HepG2 (cell line): Measurements from ENCODE around the gene ST6GALNAC6. TPM values are rescaled to one million over a fixed set of nuclear protein-coding genes. Genes with fewer than 3 reads are reported as not detected.

Experiments used
- AKAP8 ChIP-seq: sonication (generic); formaldehyde crosslinking; IDR thresholded peaks from 2 replicates; pipeline ENCODE4 v1.5.1; 2020; ENCODE audit warnings: mild to moderate bottlenecking, missing genetic modification reagents
- CBX5 ChIP-seq: sonication (generic); formaldehyde crosslinking; IDR thresholded peaks from 2 replicates; pipeline ENCODE4 v1.4.0; 2020; ENCODE audit warnings: missing genetic modification reagents, borderline replicate concordance
- DMAP1 ChIP-seq: IDR thresholded peaks from 2 replicates; pipeline ENCODE4 v1.6.1; 2016
- EED ChIP-seq: sonication (generic); formaldehyde crosslinking; IDR thresholded peaks from 2 replicates; pipeline ENCODE4 v1.5.0; 2020; ENCODE audit warnings: mild to moderate bottlenecking, missing genetic modification reagents
- FOSL1 ChIP-seq: sonication (generic); formaldehyde crosslinking; IDR thresholded peaks from 2 replicates; pipeline ENCODE4 v1.9.0; 2021; ENCODE audit warnings: missing genetic modification reagents, borderline replicate concordance
- FOXK2 ChIP-seq: fragments of 450-650 bp; IDR thresholded peaks from 2 replicates; pipeline ENCODE4 v1.6.1; 2016
- HCFC1 ChIP-seq: fragments of 150-350 bp; IDR thresholded peaks from 2 replicates; pipeline ENCODE4 v1.6.1; 2014; ENCODE audit warnings: low read depth, low read length
- HDAC1 ChIP-seq: sonication (generic); formaldehyde crosslinking; IDR thresholded peaks from 2 replicates; pipeline ENCODE4 v1.5.1; 2020; ENCODE audit warnings: mild to moderate bottlenecking, missing genetic modification reagents
- JARID2 ChIP-seq: sonication (generic); formaldehyde crosslinking; IDR thresholded peaks from 2 replicates; pipeline ENCODE4 v1.8.1; 2023; ENCODE audit warnings: missing genetic modification reagents, inconsistent platforms; ENCODE audit not compliant: insufficient replicate concordance
- KLF6 ChIP-seq: IDR thresholded peaks from 2 replicates; pipeline ENCODE4 v1.8.0; 2016; ENCODE audit warnings: missing biosample characterization, missing genetic modification reagents
- MAFK ChIP-seq, 2 experiments: IDR thresholded peaks in 1 of 2; conservative IDR thresholded peaks in 1 of 2; 2 replicates each; pipeline ENCODE4 v1.6.1; 2011; ENCODE audit warnings: improper control_type of control experiment in 2 of 2, low read length in 2 of 2
- NR2F6 ChIP-seq, 2 experiments: IDR thresholded peaks; 2 replicates each; pipeline ENCODE4 v1.6.1; 2016; ENCODE audit warnings: antibody characterized with exemption in 1 of 2, mild to moderate bottlenecking in 1 of 2
- PHF8 ChIP-seq: sonication (generic); formaldehyde crosslinking; IDR thresholded peaks from 2 replicates; pipeline ENCODE4 v1.5.0; 2020; ENCODE audit warnings: missing genetic modification reagents
- RAD21 ChIP-seq: fragments of 450-650 bp; formaldehyde crosslinking; IDR thresholded peaks from 2 replicates; pipeline ENCODE4 v1.5.0; 2020; ENCODE audit warnings: mild to moderate bottlenecking
- RFX5 ChIP-seq: IDR thresholded peaks from 2 replicates; pipeline ENCODE4 v1.6.1; 2011; ENCODE audit warnings: low read depth, low read length, improper control_type of control experiment
- STAG1 ChIP-seq: sonication (generic); formaldehyde crosslinking; IDR thresholded peaks from 2 replicates; pipeline ENCODE4 v1.4.0; 2020; ENCODE audit warnings: missing genetic modification reagents
- TMF1 ChIP-seq: sonication (generic); formaldehyde crosslinking; IDR thresholded peaks from 2 replicates; pipeline ENCODE4 v1.8.1; 2022; ENCODE audit warnings: low read depth, missing genetic modification reagents
- YY1 ChIP-seq: IDR thresholded peaks from 2 replicates; pipeline ENCODE4 v1.6.1; 2011; ENCODE audit warnings: low read length, low read depth, moderate library complexity, mild to moderate bottlenecking; ENCODE audit not compliant: insufficient read depth, insufficient replicate concordance
- ZFYVE20 ChIP-seq: sonication (generic); formaldehyde crosslinking; IDR thresholded peaks from 2 replicates; pipeline ENCODE4 v1.8.0; 2023; ENCODE audit warnings: low read depth, mild to moderate bottlenecking, moderate library complexity, missing genetic modification reagents, borderline replicate concordance
- ZKSCAN1 ChIP-seq: fragments of 150-350 bp; IDR thresholded peaks from 2 replicates; pipeline ENCODE4 v1.6.1; 2014; ENCODE audit warnings: low read length
- ZKSCAN5 ChIP-seq: sonication (generic); formaldehyde crosslinking; IDR thresholded peaks from 2 replicates; pipeline ENCODE4 v1.5.1; 2020; ENCODE audit warnings: mild to moderate bottlenecking, missing genetic modification reagents
- ZNF343 ChIP-seq: sonication (generic); formaldehyde crosslinking; IDR thresholded peaks from 2 replicates; pipeline ENCODE4 v1.4.0; 2020; ENCODE audit warnings: mild to moderate bottlenecking, missing genetic modification reagents
- ZNF350 ChIP-seq: sonication (generic); formaldehyde crosslinking; IDR thresholded peaks from 2 replicates; pipeline ENCODE4 v1.4.0; 2020; ENCODE audit warnings: mild to moderate bottlenecking, low read depth, missing genetic modification reagents, borderline replicate concordance
- ZNF414 ChIP-seq: sonication (generic); formaldehyde crosslinking; IDR thresholded peaks from 2 replicates; pipeline ENCODE4 v1.5.0; 2020; ENCODE audit warnings: missing genetic modification reagents
- ZNF530 ChIP-seq: sonication (generic); formaldehyde crosslinking; IDR thresholded peaks from 2 replicates; pipeline ENCODE4 v1.5.0; 2020; ENCODE audit warnings: low read depth, mild to moderate bottlenecking, missing genetic modification reagents
- ZNF562 ChIP-seq: sonication (generic); formaldehyde crosslinking; IDR thresholded peaks from 2 replicates; pipeline ENCODE4 v1.8.0; 2022; ENCODE audit warnings: missing genetic modification reagents, borderline replicate concordance
- ZNF629 ChIP-seq: sonication (generic); formaldehyde crosslinking; conservative IDR thresholded peaks from 2 replicates; pipeline ENCODE4 v1.5.0; 2020; ENCODE audit warnings: missing genetic modification reagents
- ZNF747 ChIP-seq: sonication (generic); formaldehyde crosslinking; IDR thresholded peaks from 2 replicates; pipeline ENCODE4 v1.8.1; 2023; ENCODE audit warnings: missing genetic modification reagents, mild to moderate bottlenecking, borderline replicate concordance
- ZNF788 ChIP-seq: sonication (generic); formaldehyde crosslinking; IDR thresholded peaks from 2 replicates; pipeline ENCODE4 v1.5.0; 2020; ENCODE audit warnings: mild to moderate bottlenecking, missing genetic modification reagents, borderline replicate concordance
- polyA plus RNA-seq, 8 experiments: library from polyadenylated mRNA; depleted of rRNA in 3 of 8; stranded (reverse) in 7 of 8; unstranded in 1 of 8; fragments of >200 nt; fragmentation: Illumina TruSeq in 4 of 8; extraction: Trizol in 4 of 8; gene quantifications; 2 replicates each; pipeline versions ENCODE4 v1.2.1 to v1.2.3, GENCODE V29; 2011 to 2016; ENCODE audit warnings: low read depth in 4 of 8, missing spikeins in 1 of 8, mixed read lengths in 1 of 8; ENCODE audit not compliant: insufficient read depth in 1 of 8
- total RNA-seq, 5 experiments: library from RNA; depleted of rRNA; stranded (reverse); fragments of >200 nt; fragmentation: Illumina TruSeq; extraction: Trizol; gene quantifications; 2 replicates each; pipeline ENCODE4 v1.2.3, GENCODE V29; 2016; ENCODE audit warnings: low read depth in 1 of 5
- TF ChIP-seq, protein P1 (sequence below): sonication (generic); formaldehyde crosslinking; IDR thresholded peaks from 2 replicates; pipeline ENCODE4 v1.5.0; 2020; ENCODE audit warnings: missing genetic modification reagents, mild to moderate bottlenecking, borderline replicate concordance
- TF ChIP-seq, protein P2 (sequence below): sonication (generic); formaldehyde crosslinking; IDR thresholded peaks from 2 replicates; pipeline ENCODE4 v1.5.0; 2020; ENCODE audit warnings: missing genetic modification reagents

The ST6GALNAC6 gene
- total and polyA plus RNA-seq, 2 of the 13 experiments (the other 11 are each of a cell fraction or from before 2014, with no cell fraction given): 18.5 to 65.4 TPM

DNA sequence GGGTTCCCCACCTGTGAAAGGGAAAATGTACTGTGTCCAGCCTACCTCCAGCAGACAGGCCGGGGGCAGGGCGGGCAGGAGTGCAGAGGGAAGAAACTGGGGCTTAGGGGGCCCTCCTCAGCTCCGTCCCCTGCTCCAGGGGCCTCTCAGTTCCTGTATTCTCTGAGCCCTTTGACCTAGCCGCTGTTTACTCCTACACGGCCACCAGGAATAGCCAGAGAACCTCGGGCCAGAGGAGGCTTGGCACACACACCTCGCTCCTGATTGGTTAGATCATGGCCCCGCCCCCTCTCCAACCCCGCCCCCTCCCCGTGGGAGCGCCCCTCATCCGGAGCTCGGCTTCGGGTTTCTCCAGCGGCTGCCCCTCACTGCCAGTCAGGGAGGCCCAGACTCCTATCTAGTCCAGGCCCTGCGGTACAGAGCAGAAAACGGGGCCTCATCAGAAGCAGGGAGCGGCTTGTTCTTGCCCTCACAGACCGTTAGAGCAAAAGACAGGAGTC, 2.2 kb downstream of the ST6GALNAC6 start (continued):
- no peak for TF ChIP-seq ZNF414 (CRISPR knock-in tag)
- no peak for TF ChIP-seq HCFC1
- TF ChIP-seq ZNF629 (CRISPR knock-in tag): no peak
- no peak for TF ChIP-seq ZNF343
- TF ChIP-seq KLF6 (CRISPR knock-in tag): no peak
- TF ChIP-seq FOSL1 (CRISPR knock-in tag): no peak
- TF ChIP-seq ZKSCAN5 (CRISPR knock-in tag): peak; percentile 57; the same call in 1 of the 2 replicates
- 0 out of 2 replicates have a peak, but pooled peaks have one; percentile 34 for TF ChIP-seq CBX5 (CRISPR knock-in tag)
- TF ChIP-seq STAG1 (CRISPR knock-in tag): no peak
- TF ChIP-seq NR2F6 (IDR thresholded peaks at IDR 0.05): peak; percentile 86
- TF ChIP-seq NR2F6 (CRISPR knock-in tag; IDR thresholded peaks at IDR 0.05): peak; percentile 91
- peak; percentile 75; the same call in 1 of the 2 replicates for TF ChIP-seq AKAP8 (CRISPR knock-in tag)
- TF ChIP-seq FOXK2: peak; percentile 59; the same call in 1 of the 2 replicates
- TF ChIP-seq ZNF747 (CRISPR knock-in tag): no peak
- no peak for TF ChIP-seq ZKSCAN1
- TF ChIP-seq ZNF788 (CRISPR knock-in tag): no peak; the same call in 1 of the 2 replicates
- peak; percentile 44; the same call in 1 of the 2 replicates for TF ChIP-seq ZNF350 (CRISPR knock-in tag)
- no peak for TF ChIP-seq RFX5
- TF ChIP-seq ZFYVE20 (CRISPR knock-in tag): no peak
- no peak for TF ChIP-seq YY1
- TF ChIP-seq TMF1: 0 out of 2 replicates have a peak, but pooled peaks have one; percentile 18
- TF ChIP-seq EED (CRISPR knock-in tag): no peak
- TF ChIP-seq RAD21: no peak
- peak; percentile 63 for TF ChIP-seq HDAC1
- no peak for TF ChIP-seq DMAP1 (CRISPR knock-in tag)
- TF ChIP-seq JARID2 (CRISPR knock-in tag): no peak
- no peak for TF ChIP-seq ZNF562 (CRISPR knock-in tag)
- no peak for TF ChIP-seq MAFK (conservative IDR thresholded peaks at IDR 0.05 in 1 of 2, IDR thresholded peaks at IDR 0.05 in 1 of 2; ENCODE audit: low read length in 2 of 2)
- TF ChIP-seq, protein P1, sequence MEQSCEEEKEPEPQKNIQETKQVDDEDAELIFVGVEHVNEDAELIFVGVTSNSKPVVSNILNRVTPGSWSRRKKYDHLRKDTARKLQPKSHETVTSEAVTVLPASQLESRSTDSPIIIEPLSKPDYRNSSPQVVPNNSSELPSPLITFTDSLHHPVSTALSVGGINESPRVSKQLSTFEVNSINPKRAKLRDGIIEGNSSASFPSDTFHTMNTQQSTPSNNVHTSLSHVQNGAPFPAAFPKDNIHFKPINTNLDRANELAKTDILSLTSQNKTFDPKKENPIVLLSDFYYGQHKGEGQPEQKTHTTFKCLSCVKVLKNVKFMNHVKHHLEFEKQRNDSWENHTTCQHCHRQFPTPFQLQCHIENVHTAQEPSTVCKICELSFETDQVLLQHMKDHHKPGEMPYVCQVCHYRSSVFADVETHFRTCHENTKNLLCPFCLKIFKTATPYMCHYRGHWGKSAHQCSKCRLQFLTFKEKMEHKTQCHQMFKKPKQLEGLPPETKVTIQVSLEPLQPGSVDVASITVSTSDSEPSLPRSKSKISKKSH: no peak; the same call in 1 of the 2 replicates
- TF ChIP-seq, protein P2, sequence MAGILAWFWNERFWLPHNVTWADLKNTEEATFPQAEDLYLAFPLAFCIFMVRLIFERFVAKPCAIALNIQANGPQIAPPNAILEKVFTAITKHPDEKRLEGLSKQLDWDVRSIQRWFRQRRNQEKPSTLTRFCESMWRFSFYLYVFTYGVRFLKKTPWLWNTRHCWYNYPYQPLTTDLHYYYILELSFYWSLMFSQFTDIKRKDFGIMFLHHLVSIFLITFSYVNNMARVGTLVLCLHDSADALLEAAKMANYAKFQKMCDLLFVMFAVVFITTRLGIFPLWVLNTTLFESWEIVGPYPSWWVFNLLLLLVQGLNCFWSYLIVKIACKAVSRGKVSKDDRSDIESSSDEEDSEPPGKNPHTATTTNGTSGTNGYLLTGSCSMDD: no peak
- TF ChIP-seq ZNF530 (CRISPR knock-in tag): no peak
- TF ChIP-seq PHF8 (CRISPR knock-in tag): peak; percentile 23; the same call in 1 of the 2 replicates
